ENCODE measurements around the gene EIF4G1.

The EIF4G1 gene

DNA sequence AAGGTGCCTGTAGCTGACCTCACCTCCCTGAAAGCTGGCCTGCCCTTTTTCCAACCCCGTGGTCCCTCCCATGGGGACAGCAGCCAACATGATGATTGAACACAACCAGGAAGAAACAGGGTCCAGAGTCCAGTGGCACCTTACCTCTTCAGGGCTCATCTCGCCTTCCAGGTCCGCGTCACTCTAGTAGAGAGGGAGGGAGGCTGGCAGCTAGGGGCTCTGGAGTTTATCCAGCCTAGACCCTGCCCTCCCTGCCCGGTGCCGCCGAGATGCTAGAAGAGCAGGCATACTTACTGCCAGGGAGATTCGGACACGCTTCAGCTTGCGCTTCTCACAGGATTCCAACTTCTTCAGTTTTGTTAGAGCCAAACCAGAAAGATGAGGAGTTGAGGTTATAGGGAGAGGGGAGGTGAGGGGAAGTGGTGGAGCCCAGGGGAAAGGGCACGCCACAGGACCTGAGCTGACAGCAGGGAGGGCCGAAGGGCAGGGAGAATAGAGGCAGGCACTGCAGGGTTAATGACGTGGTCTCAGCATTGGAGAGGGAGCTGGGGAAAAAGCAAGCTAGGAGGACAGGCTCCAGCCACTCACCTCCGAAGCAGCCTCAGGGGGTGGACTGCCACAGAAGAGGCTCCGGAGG is 37.9 kb downstream of the EIF4G1 start:
- Histone ChIP-seq H3K4me3 (ENCODE audit: low read length in 2 of 2) (no peak overlapping the region), H3K9me3 (ENCODE audit: control insufficient read depth in 2 of 2, low read length in 2 of 2) (no peaks in the 10 kb centered on the region), H3K4me1 (ENCODE audit: control insufficient read depth, insufficient read depth, low read length) (peaks cover 6% of the 10 kb centered on the region), H3K9ac (ENCODE audit: low read length in 2 of 2) (no peak overlapping the region), H3K27me3 (ENCODE audit: control insufficient read depth in 1 of 2, insufficient read depth in 2 of 2, low read length in 2 of 2) (no peaks in the 10 kb centered on the region), H3K27ac (ENCODE audit: low read length) (no peak overlapping the region), H3K36me3 (ENCODE audit: control insufficient read depth in 2 of 2, insufficient read depth in 2 of 2, low read length in 2 of 2) (peaks cover 9 to 10% of the 10 kb centered on the region in 2 donors)

GRCh38 chr3:184352897-184353545 is 38.6 kb downstream of the EIF4G1 start:
- peaks cover 9 to 11% of the 10 kb centered on the region in 2 donors for H3K36me3 ChIP-seq (ENCODE audit: control insufficient read depth in 2 of 2, insufficient read depth in 2 of 2, low read length in 2 of 2)
- no peak overlapping the region for H3K4me3 ChIP-seq (ENCODE audit: low read length in 2 of 2)
- no peaks in the 10 kb centered on the region for H3K27me3 ChIP-seq (ENCODE audit: control insufficient read depth in 1 of 2, insufficient read depth in 2 of 2, low read length in 2 of 2)
- H3K9ac ChIP-seq (ENCODE audit: low read length in 2 of 2) = no peak overlapping the region
- H3K4me1 ChIP-seq (ENCODE audit: control insufficient read depth, insufficient read depth, low read length) = peaks cover 6% of the 10 kb centered on the region
- H3K9me3 ChIP-seq (ENCODE audit: control insufficient read depth in 2 of 2, low read length in 2 of 2) = no peaks in the 10 kb centered on the region
- no peak overlapping the region for H3K27ac ChIP-seq (ENCODE audit: low read length)

GRCh38 chr3:184353546-184353941 is 39.1 kb downstream of the EIF4G1 start:
- no peak overlapping the region for H3K27ac ChIP-seq (ENCODE audit: low read length)
- H3K4me1 ChIP-seq (ENCODE audit: control insufficient read depth, insufficient read depth, low read length) = peaks cover 6% of the 10 kb centered on the region
- peaks cover 9 to 15% of the 10 kb centered on the region in 2 donors for H3K36me3 ChIP-seq (ENCODE audit: control insufficient read depth in 2 of 2, insufficient read depth in 2 of 2, low read length in 2 of 2)
- H3K9me3 ChIP-seq (ENCODE audit: control insufficient read depth in 2 of 2, low read length in 2 of 2) = no peaks in the 10 kb centered on the region
- no peak overlapping the region for H3K4me3 ChIP-seq (ENCODE audit: low read length in 2 of 2)
- H3K9ac ChIP-seq (ENCODE audit: low read length in 2 of 2) = no peak overlapping the region
- H3K27me3 ChIP-seq (ENCODE audit: control insufficient read depth in 1 of 2, insufficient read depth in 2 of 2, low read length in 2 of 2) = no peaks in the 10 kb centered on the region

DNA sequence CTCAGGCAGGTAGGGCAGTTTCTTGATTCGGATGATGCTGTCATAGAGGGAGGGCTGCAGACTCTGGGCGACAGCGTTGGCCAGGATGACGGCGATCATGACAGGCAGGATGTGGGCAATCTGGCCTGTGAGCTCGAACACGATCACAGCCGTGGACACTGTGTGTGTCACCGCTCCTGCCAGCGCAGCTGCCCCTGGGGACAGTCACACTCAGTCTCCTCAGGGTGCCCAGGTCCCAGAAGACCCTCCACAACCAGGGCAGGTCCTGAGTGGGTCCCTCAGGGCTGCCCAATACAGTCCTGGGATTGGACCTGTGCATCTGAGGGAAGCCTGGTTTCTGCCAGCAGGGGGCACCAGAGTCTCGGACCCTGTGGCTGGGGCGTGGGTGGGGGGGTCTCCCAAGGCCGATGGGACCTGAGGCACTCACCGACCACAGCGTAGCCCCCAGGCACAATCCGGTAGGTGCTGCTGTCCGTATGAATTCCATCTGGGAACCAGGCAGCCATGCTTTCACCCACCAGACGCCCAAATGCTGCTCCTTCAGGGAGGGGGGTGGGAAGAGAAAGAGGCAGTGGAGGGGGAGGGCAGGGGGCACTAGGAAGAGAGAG is 39.8 kb downstream of the EIF4G1 start:
- Histone ChIP-seq H3K27me3 (ENCODE audit: control insufficient read depth in 1 of 2, insufficient read depth in 2 of 2, low read length in 2 of 2) (no peaks in the 10 kb centered on the region), H3K9me3 (ENCODE audit: control insufficient read depth in 2 of 2, low read length in 2 of 2) (no peaks in the 10 kb centered on the region), H3K27ac (ENCODE audit: low read length) (no peak overlapping the region), H3K9ac (ENCODE audit: low read length in 2 of 2) (no peak overlapping the region), H3K4me3 (ENCODE audit: low read length in 2 of 2) (no peak overlapping the region), H3K36me3 (ENCODE audit: control insufficient read depth in 2 of 2, insufficient read depth in 2 of 2, low read length in 2 of 2) (peaks cover 9 to 15% of the 10 kb centered on the region in 2 donors), H3K4me1 (ENCODE audit: control insufficient read depth, insufficient read depth, low read length) (peaks cover 6% of the 10 kb centered on the region)

DNA sequence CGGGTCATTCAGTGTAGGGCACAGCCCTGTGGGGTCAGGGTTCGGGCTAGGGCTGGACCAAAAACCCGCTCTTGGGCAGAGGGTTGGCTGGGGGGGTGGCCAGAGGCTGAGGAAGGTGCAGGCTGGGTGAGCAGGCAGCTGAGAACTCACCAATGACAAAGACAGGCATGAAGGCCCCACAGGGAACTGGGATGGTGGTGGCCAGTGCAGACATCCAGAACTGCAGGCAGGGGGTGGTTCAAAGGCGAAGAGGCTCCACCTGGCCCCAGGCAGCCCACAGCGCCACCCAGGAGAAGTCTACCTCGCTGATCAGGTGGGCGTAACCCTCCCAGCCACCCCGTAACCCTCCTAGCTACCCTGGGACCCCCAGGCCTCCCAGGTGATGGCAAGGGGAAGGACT is 40.3 kb downstream of the EIF4G1 start:
- H3K27me3 ChIP-seq (ENCODE audit: control insufficient read depth in 1 of 2, insufficient read depth in 2 of 2, low read length in 2 of 2) = no peaks in the 10 kb centered on the region
- H3K4me3 ChIP-seq (ENCODE audit: low read length in 2 of 2) = no peak overlapping the region
- peaks cover 6% of the 10 kb centered on the region for H3K4me1 ChIP-seq (ENCODE audit: control insufficient read depth, insufficient read depth, low read length)
- peaks cover 9 to 15% of the 10 kb centered on the region in 2 donors for H3K36me3 ChIP-seq (ENCODE audit: control insufficient read depth in 2 of 2, insufficient read depth in 2 of 2, low read length in 2 of 2)
- no peak overlapping the region for H3K27ac ChIP-seq (ENCODE audit: low read length)
- H3K9me3 ChIP-seq (ENCODE audit: control insufficient read depth in 2 of 2, low read length in 2 of 2) = no peaks in the 10 kb centered on the region
- H3K9ac ChIP-seq (ENCODE audit: low read length in 2 of 2) = no peak overlapping the region

- no peaks in the 10 kb centered on the region for H3K9me3 ChIP-seq (ENCODE audit: control insufficient read depth in 2 of 2, low read length in 2 of 2)
- no peak overlapping the region for H3K9ac ChIP-seq (ENCODE audit: low read length in 2 of 2)
- peaks cover 9 to 15% of the 10 kb centered on the region in 2 donors for H3K36me3 ChIP-seq (ENCODE audit: control insufficient read depth in 2 of 2, insufficient read depth in 2 of 2, low read length in 2 of 2)
These were observed 41.0 kb downstream of the EIF4G1 start for GRCh38 chr3:184355261-184356040.

GRCh38 chr3:184357248-184358123 is 43.1 kb downstream of the EIF4G1 start:
- H3K27me3 ChIP-seq (ENCODE audit: control insufficient read depth in 1 of 2, insufficient read depth in 2 of 2, low read length in 2 of 2) = no peaks in the 10 kb centered on the region
- H3K36me3 ChIP-seq (ENCODE audit: control insufficient read depth in 2 of 2, insufficient read depth in 2 of 2, low read length in 2 of 2) = peaks cover 9 to 15% of the 10 kb centered on the region in 2 donors
- no peaks in the 10 kb centered on the region for H3K9me3 ChIP-seq (ENCODE audit: control insufficient read depth in 2 of 2, low read length in 2 of 2)
- H3K4me3 ChIP-seq (ENCODE audit: low read length in 2 of 2) = no peak overlapping the region
- H3K27ac ChIP-seq (ENCODE audit: low read length) = no peak overlapping the region
- no peak overlapping the region for H3K9ac ChIP-seq (ENCODE audit: low read length in 2 of 2)
- H3K4me1 ChIP-seq (ENCODE audit: control insufficient read depth, insufficient read depth, low read length) = peaks cover 15% of the 10 kb centered on the region

More at GRCh38 chr3:184355261-184356040, 41.0 kb downstream of the EIF4G1 start:
- H3K4me1 ChIP-seq (ENCODE audit: control insufficient read depth, insufficient read depth, low read length) = peaks cover 12% of the 10 kb centered on the region
- no peak overlapping the region for H3K4me3 ChIP-seq (ENCODE audit: low read length in 2 of 2)
- H3K27ac ChIP-seq (ENCODE audit: low read length) = no peak overlapping the region
- no peaks in the 10 kb centered on the region for H3K27me3 ChIP-seq (ENCODE audit: control insufficient read depth in 1 of 2, insufficient read depth in 2 of 2, low read length in 2 of 2)

- H3K27ac ChIP-seq (ENCODE audit: low read length) = no peak overlapping the region
These were observed 43.8 kb downstream of the EIF4G1 start for GRCh38 chr3:184358124-184358767.

GRCh38 chr3:184358921-184359350 is 44.5 kb downstream of the EIF4G1 start:
- Histone ChIP-seq H3K36me3 (ENCODE audit: control insufficient read depth in 2 of 2, insufficient read depth in 2 of 2, low read length in 2 of 2) (peaks cover 9 to 15% of the 10 kb centered on the region in 2 donors), H3K27ac (ENCODE audit: low read length) (no peak overlapping the region), H3K9me3 (ENCODE audit: control insufficient read depth in 2 of 2, low read length in 2 of 2) (no peaks in the 10 kb centered on the region), H3K4me3 (ENCODE audit: low read length in 2 of 2) (no peak overlapping the region), H3K4me1 (ENCODE audit: control insufficient read depth, insufficient read depth, low read length) (peaks cover 29% of the 10 kb centered on the region), H3K27me3 (ENCODE audit: control insufficient read depth in 1 of 2, insufficient read depth in 2 of 2, low read length in 2 of 2) (no peaks in the 10 kb centered on the region), H3K9ac (ENCODE audit: low read length in 2 of 2) (peak overlapping the region in 1 of 2 donors; percentile 28)

More at GRCh38 chr3:184358124-184358767, 43.8 kb downstream of the EIF4G1 start:
- Histone ChIP-seq H3K4me1 (ENCODE audit: control insufficient read depth, insufficient read depth, low read length) (peaks cover 22% of the 10 kb centered on the region), H3K9ac (ENCODE audit: low read length in 2 of 2) (no peak overlapping the region), H3K27me3 (ENCODE audit: control insufficient read depth in 1 of 2, insufficient read depth in 2 of 2, low read length in 2 of 2) (no peaks in the 10 kb centered on the region), H3K36me3 (ENCODE audit: control insufficient read depth in 2 of 2, insufficient read depth in 2 of 2, low read length in 2 of 2) (peaks cover 9 to 15% of the 10 kb centered on the region in 2 donors), H3K4me3 (ENCODE audit: low read length in 2 of 2) (no peak overlapping the region), H3K9me3 (ENCODE audit: control insufficient read depth in 2 of 2, low read length in 2 of 2) (no peaks in the 10 kb centered on the region)

Data from stomach smooth muscle (tissue), 2 donors.